IMR-90 (cell line): ENCODE data around the gene DNTTIP2. TPM values are rescaled to one million over a fixed set of nuclear protein-coding genes. Genes with fewer than 3 reads are reported as not detected.
"Not testable (repeated sequence)": the region's sequence is repeated elsewhere in the genome, so short reads cannot be mapped to it uniquely, and the experiment has no call there.

Source experiments
- ATAC-seq: fragments of 200-7000 bp; cut with Tn5 transposase; 2 replicates; pipeline ENCODE4 v1.9.1; 2020; ENCODE audit warnings: low read depth, mild to moderate bottlenecking, moderate library complexity
- BruUV-seq: library from RNA; stranded (reverse); fragments of 400-500 nt; replicated peaks from 2 replicates; lab custom pipeline; 2021; lab: Mats Ljungman, UMichigan
- CTCF ChIA-PET: fragments of 300-600 bp; formaldehyde crosslinking; extraction: SDS; loops from one replicate; lab custom pipeline; 2021; ENCODE audit warnings: antibody characterized with exemption; lab: Yijun Ruan, JAX
- POLR2A ChIA-PET: fragments of 300-600 bp; sonication (Branson Sonifier 250); formaldehyde crosslinking; loops from one replicate; lab custom pipeline; 2022; ENCODE audit warnings: antibody characterized with exemption; ENCODE audit not compliant: unreplicated experiment; lab: Charles Lee
- DNase-seq: peaks from one replicate; pipeline ENCODE4 v3.0.0; 2013
- H2AFZ ChIP-seq: replicated peaks from 2 replicates; pipeline ENCODE3; 2013; ENCODE audit warnings: low read length, mild to moderate bottlenecking; ENCODE audit not compliant: poor library complexity
- H2AK5ac ChIP-seq: 2 replicates; pipeline ENCODE4 v1.6.1; 2013; ENCODE audit warnings: low read depth, low read length, inconsistent platforms
- H2AK9ac ChIP-seq: replicated peaks from 2 replicates; pipeline ENCODE3; 2013; ENCODE audit warnings: mild to moderate bottlenecking, low read depth, low read length, moderate library complexity; ENCODE audit not compliant: poor library complexity
- H2BK120ac ChIP-seq: 2 replicates; pipeline ENCODE4 v1.6.1; 2013; ENCODE audit warnings: low read depth, low read length, inconsistent platforms
- H2BK15ac ChIP-seq: 3 replicates; pipeline ENCODE4 v1.6.1; 2013; ENCODE audit warnings: low read depth, low read length, inconsistent platforms
- H2BK20ac ChIP-seq: 2 replicates; pipeline ENCODE4 v1.6.1; 2013; ENCODE audit warnings: low read depth, mild to moderate bottlenecking, inconsistent platforms, low read length, moderate library complexity
- H2BK5ac ChIP-seq: 2 replicates; pipeline ENCODE4 v1.6.1; 2013; ENCODE audit warnings: mild to moderate bottlenecking, low read depth, low read length, inconsistent platforms; ENCODE audit not compliant: poor library complexity, severe bottlenecking
- H3K14ac ChIP-seq: replicated peaks from 2 replicates; pipeline ENCODE4 v1.6.1; 2013; ENCODE audit warnings: low read depth, low read length, inconsistent platforms
- H3K18ac ChIP-seq: 2 replicates; pipeline ENCODE4 v1.6.1; 2013; ENCODE audit warnings: low read depth, low read length, control low read depth
- H3K23ac ChIP-seq: 2 replicates; pipeline ENCODE4 v1.6.1; 2013; ENCODE audit warnings: low read depth, low read length, inconsistent platforms
- H3K27ac ChIP-seq: 2 replicates; pipeline ENCODE4 v1.5.1; 2013; ENCODE audit warnings: mild to moderate bottlenecking, control low read depth, low read length; ENCODE audit not compliant: insufficient read depth
- H3K27me3 ChIP-seq: 2 replicates; pipeline ENCODE4 v1.6.1; 2013; ENCODE audit warnings: low read length; ENCODE audit not compliant: control insufficient read depth, insufficient read depth
- H3K36me3 ChIP-seq: 2 replicates; pipeline ENCODE4 v1.6.1; 2013; ENCODE audit warnings: low read length, mixed read lengths; ENCODE audit not compliant: control insufficient read depth, insufficient read depth
- H3K4ac ChIP-seq: 2 replicates; pipeline ENCODE4 v1.6.1; 2013; ENCODE audit warnings: low read depth, low read length, inconsistent platforms
- H3K4me1 ChIP-seq: 2 replicates; pipeline ENCODE4 v1.6.1; 2013; ENCODE audit warnings: low read length, mixed read lengths; ENCODE audit not compliant: control insufficient read depth, insufficient read depth
- H3K4me2 ChIP-seq: 2 replicates; pipeline ENCODE4 v1.6.1; 2013; ENCODE audit warnings: low read depth, mild to moderate bottlenecking, control low read depth, low read length, moderate library complexity
- H3K4me3 ChIP-seq: 2 replicates; pipeline ENCODE4 v1.5.1; 2013; ENCODE audit warnings: low read depth, mild to moderate bottlenecking, control low read depth, low read length, moderate library complexity; ENCODE audit not compliant: insufficient read depth
- H3K56ac ChIP-seq: 2 replicates; pipeline ENCODE4 v1.6.1; 2013; ENCODE audit warnings: low read length, inconsistent platforms; ENCODE audit not compliant: insufficient read depth; ENCODE audit errors: extremely low read depth
- H3K79me1 ChIP-seq, 2 experiments: 2 replicates each; pipeline ENCODE4 v1.6.1; 2013; ENCODE audit warnings: low read length in 2 of 2, inconsistent platforms in 1 of 2, low read depth in 1 of 2
- H3K9ac ChIP-seq: 2 replicates; pipeline ENCODE4 v1.6.1; 2013; ENCODE audit warnings: low read depth, low read length, control low read depth
- H3K9me1 ChIP-seq: 2 replicates; pipeline ENCODE4 v1.6.1; 2013; ENCODE audit warnings: low read length, inconsistent platforms; ENCODE audit not compliant: insufficient read depth
- H3K9me3 ChIP-seq: 2 replicates; pipeline ENCODE4 v1.6.1; 2013; ENCODE audit warnings: low read length; ENCODE audit not compliant: control insufficient read depth, insufficient read depth
- H4K20me1 ChIP-seq: 2 replicates; pipeline ENCODE4 v1.6.1; 2013; ENCODE audit warnings: low read length, inconsistent platforms; ENCODE audit not compliant: insufficient read depth
- H4K5ac ChIP-seq: 2 replicates; pipeline ENCODE4 v1.6.1; 2013; ENCODE audit warnings: mild to moderate bottlenecking, low read depth, low read length, control low read depth
- H4K8ac ChIP-seq, 2 experiments: 2 replicates each; pipeline ENCODE4 v1.6.1; 2013; ENCODE audit warnings: low read depth in 2 of 2, low read length in 2 of 2, control low read depth in 1 of 2, inconsistent platforms in 1 of 2
- H4K91ac ChIP-seq: 2 replicates; pipeline ENCODE4 v1.6.1; 2013; ENCODE audit warnings: low read depth, low read length, inconsistent platforms; ENCODE audit not compliant: insufficient read depth
- CEBPB ChIP-seq: IDR thresholded peaks from 2 replicates; pipeline ENCODE4 v1.6.1; 2012; ENCODE audit warnings: low read depth, low read length, improper control_type of control experiment
- FOS ChIP-seq: fragments of 150-350 bp; IDR thresholded peaks from 2 replicates; pipeline ENCODE4 v1.6.1; 2016; ENCODE audit warnings: low read depth, low read length
- WGBS, 2 experiments: methylation state at CpG; one replicate each; pipeline versions ENCODE4 v1.1.5 to v1.1.7; 2013; ENCODE audit warnings: missing lambda C conversion rate in 2 of 2; ENCODE audit not compliant: insufficient read length in 1 of 2; ENCODE audit errors: extremely low coverage in 2 of 2; 5-methylcytosine and 5-hydroxymethylcytosine counted together
- dilution Hi-C: fragments of 300-500 bp; cut with HindIII; formaldehyde crosslinking; loops from one replicate; pipeline ENCODE4 v1.14.3; 2018; ENCODE audit warnings: low sequenced_read_pairs; ENCODE audit not compliant: unreplicated experiment
- in situ Hi-C: fragments of 300-500 bp; cut with MboI; formaldehyde crosslinking; loops from 3 replicates; pipeline ENCODE4 v1.14.3; 2019; ENCODE audit warnings: low sequenced_read_pairs, inconsistent platforms, mixed read lengths
- intact Hi-C: fragments of 100-400 bp; cut with micrococcal nuclease; formaldehyde crosslinking; loops from 2 replicates; pipeline ENCODE4 v1.10.0; 2022
- polyA plus RNA-seq, 3 experiments: library from polyadenylated mRNA; depleted of rRNA; stranded (reverse); fragments of >200 nt; gene quantifications; 2 replicates each; pipeline ENCODE4 v1.2.3, GENCODE V29; 2012; ENCODE audit warnings: low replicate concordance in 1 of 3
- total RNA-seq: library from RNA; depleted of rRNA; stranded (reverse); fragments of >200 nt; gene quantifications from 2 replicates; pipeline ENCODE4 v1.2.3, GENCODE V29; 2012

The DNTTIP2 gene
- total and polyA plus RNA-seq, 2 of the 4 experiments (the other 2 are of a cell fraction) = 14.2 to 24.4 TPM

GRCh38 chr1:93869653-93870052 lies 9.4 kb downstream of the DNTTIP2 start:
- H4K91ac ChIP-seq = no peak overlapping the region
- no peak overlapping the region for H3K56ac ChIP-seq
- H4K5ac ChIP-seq = no peak overlapping the region
- H2BK5ac ChIP-seq = no peak overlapping the region
- H4K20me1 ChIP-seq = no peaks in the 10 kb centered on the region
- H3K27ac ChIP-seq = no peak overlapping the region
- H2AK9ac ChIP-seq = no peak overlapping the region
- no peak overlapping the region for H2AFZ ChIP-seq
- intact Hi-C loops = loop anchor here (1.0 to 10.0 kb wide), 2 partner anchors 22 to 845 kb away; no protein-coding TSS in a partner anchor
- POLR2A ChIA-PET = no interaction called here
- no peak overlapping the region for H2AK5ac ChIP-seq
- TF ChIP-seq CEBPB (peak; percentile 56; the same call in 1 of the 2 replicates), FOS (no peak)
- H3K79me1 ChIP-seq = peaks cover 0 to 8% of the 10 kb centered on the region in 2 experiments; a peak in 2 of 4 replicates
- no CpG with 5 or more reads among the region's 5 CpGs for WGBS, 2 experiments
- no peak overlapping the region for H3K23ac ChIP-seq
- DNase-seq (no peak), ATAC-seq (no peak)
- no peak overlapping the region for H2BK120ac ChIP-seq
- H3K9me1 ChIP-seq = no peaks in the 10 kb centered on the region
- no peak overlapping the region for H3K14ac ChIP-seq
- no peak overlapping the region for H2BK20ac ChIP-seq
- no peak overlapping the region for H3K4ac ChIP-seq
- dilution Hi-C loops = no loop called here
- H3K9me3 ChIP-seq = no peaks in the 10 kb centered on the region
- CTCF ChIA-PET = no interaction called here
- no TSS peak for BruUV-seq
- H4K8ac ChIP-seq = no peak overlapping the region
- H3K4me2 ChIP-seq = no peak overlapping the region
- in situ Hi-C loops = loop anchor here (25.0 kb wide), 1 partner anchor 857 kb away; no protein-coding TSS in a partner anchor
- no peak overlapping the region for H2BK15ac ChIP-seq
- no peaks in the 10 kb centered on the region for H3K4me1 ChIP-seq
- no peak overlapping the region for H3K9ac ChIP-seq
- H3K27me3 ChIP-seq = no peaks in the 10 kb centered on the region
- peaks cover 27% of the 10 kb centered on the region for H3K36me3 ChIP-seq
- H3K4me3 ChIP-seq = no peak overlapping the region
- H3K18ac ChIP-seq = no peak overlapping the region

- ATAC-seq, H4K5ac ChIP-seq, dilution Hi-C loops, H2BK120ac ChIP-seq, H3K9me1 ChIP-seq, H3K79me1 ChIP-seq, DNase-seq, H3K4me2 ChIP-seq, H3K9me3 ChIP-seq, H3K27me3 ChIP-seq, H2BK5ac ChIP-seq, H3K27ac ChIP-seq, H3K56ac ChIP-seq, H2BK15ac ChIP-seq, H2AFZ ChIP-seq, H4K8ac ChIP-seq, intact Hi-C loops, H3K4ac ChIP-seq, H3K18ac ChIP-seq, POLR2A ChIA-PET, H3K9ac ChIP-seq, H2AK9ac ChIP-seq, H2AK5ac ChIP-seq, H4K20me1 ChIP-seq, H2BK20ac ChIP-seq, BruUV-seq, H3K23ac ChIP-seq, H3K4me3 ChIP-seq, H3K4me1 ChIP-seq, CTCF ChIA-PET, H3K14ac ChIP-seq, H4K91ac ChIP-seq: not testable (repeated sequence)
- no CpG with 5 or more reads among the region's 1 CpG for WGBS, 2 experiments
- peaks cover 21% of the 10 kb centered on the region for H3K36me3 ChIP-seq
- in situ Hi-C loops = loop anchor here (25.0 kb wide), 1 partner anchor 856 kb away; no protein-coding TSS in a partner anchor
Observed at GRCh38 chr1:93868492-93868891, 10.5 kb downstream of the DNTTIP2 start.
